GM12878 (cell line): Measurements from ENCODE around the gene TRIP6. TPM values are rescaled to one million over a fixed set of nuclear protein-coding genes. Genes with fewer than 3 reads are reported as not detected.

Experiments used
- BACH1 ChIP-seq: fragments of 450-650 bp; IDR thresholded peaks from 2 replicates; pipeline ENCODE4 v1.6.1; 2017; ENCODE audit warnings: mild to moderate bottlenecking, borderline replicate concordance
- BCL3 ChIP-seq: IDR thresholded peaks from 2 replicates; pipeline ENCODE4 v1.6.1; 2011; ENCODE audit warnings: borderline replicate concordance, low read depth, mild to moderate bottlenecking, moderate library complexity, low read length; ENCODE audit not compliant: insufficient read depth, poor library complexity, severe bottlenecking
- CHD4 ChIP-seq: fragments of 200-600 bp; sonication (generic); IDR thresholded peaks from 2 replicates; pipeline ENCODE4 v1.6.1; 2016; ENCODE audit warnings: mild to moderate bottlenecking
- CREB1 ChIP-seq: IDR thresholded peaks from 2 replicates; pipeline ENCODE4 v1.6.1; 2012; ENCODE audit warnings: low read depth, mild to moderate bottlenecking, inconsistent platforms
- E4F1 ChIP-seq: fragments of 450-650 bp; IDR thresholded peaks from 2 replicates; pipeline ENCODE4 v1.6.1; 2018; ENCODE audit warnings: borderline replicate concordance, mild to moderate bottlenecking; ENCODE audit not compliant: partially characterized antibody
- EED ChIP-seq: sonication (generic); IDR thresholded peaks from 2 replicates; pipeline ENCODE4 v1.6.1; 2016; ENCODE audit warnings: antibody characterized with exemption, low read depth
- HDGF ChIP-seq: fragments of 450-650 bp; IDR thresholded peaks from 2 replicates; pipeline ENCODE4 v1.6.1; 2016; ENCODE audit warnings: antibody characterized with exemption
- MAX ChIP-seq: IDR thresholded peaks from 2 replicates; pipeline ENCODE4 v1.6.1; 2012; ENCODE audit warnings: low read depth, low read length, improper control_type of control experiment
- MEF2B ChIP-seq: fragments of 450-650 bp; IDR thresholded peaks from 2 replicates; pipeline ENCODE4 v1.6.1; 2018; ENCODE audit warnings: mild to moderate bottlenecking, moderate library complexity; ENCODE audit not compliant: partially characterized antibody, poor library complexity, severe bottlenecking
- NBN ChIP-seq: fragments of 450-650 bp; IDR thresholded peaks from 2 replicates; pipeline ENCODE4 v1.6.1; 2016
- PBX3 ChIP-seq: IDR thresholded peaks from 2 replicates; pipeline ENCODE4 v1.6.1; 2011; ENCODE audit warnings: mild to moderate bottlenecking, low read depth, low read length, moderate library complexity; ENCODE audit not compliant: insufficient replicate concordance
- POLR2AphosphoS2 ChIP-seq: IDR thresholded peaks from 2 replicates; pipeline ENCODE4 v1.6.1; 2011; ENCODE audit warnings: low read depth, mild to moderate bottlenecking, low read length, improper control_type of control experiment, moderate library complexity
- RAD21 ChIP-seq: IDR thresholded peaks from 2 replicates; pipeline ENCODE4 v1.6.1; 2011; ENCODE audit warnings: mild to moderate bottlenecking, low read depth, low read length, moderate library complexity; ENCODE audit not compliant: insufficient read depth
- RCOR1 ChIP-seq: conservative IDR thresholded peaks from 2 replicates; pipeline ENCODE4 v1.6.1; 2012; ENCODE audit warnings: low read depth, low read length, improper control_type of control experiment
- RELA ChIP-seq: fragments of 450-650 bp; IDR thresholded peaks from 2 replicates; pipeline ENCODE4 v1.8.0; 2014; ENCODE audit warnings: borderline replicate concordance; ENCODE audit not compliant: partially characterized antibody
- SMC3 ChIP-seq: IDR thresholded peaks from 2 replicates; pipeline ENCODE4 v1.6.1; 2011; ENCODE audit warnings: low read length, improper control_type of control experiment, borderline replicate concordance
- SREBF2 ChIP-seq: IDR thresholded peaks from 2 replicates; pipeline ENCODE4 v1.6.1; 2012; ENCODE audit warnings: mild to moderate bottlenecking, low read length
- TAF1 ChIP-seq: IDR thresholded peaks from 2 replicates; pipeline ENCODE4 v1.6.1; 2011; ENCODE audit warnings: mild to moderate bottlenecking, low read depth, low read length, borderline replicate concordance
- USF1 ChIP-seq: IDR thresholded peaks from 2 replicates; pipeline ENCODE4 v1.6.1; 2011; ENCODE audit warnings: borderline replicate concordance, low read depth, mild to moderate bottlenecking, moderate library complexity, mixed read lengths, low read length; ENCODE audit not compliant: insufficient read depth; ENCODE audit errors: extremely low read length
- WRNIP1 ChIP-seq: IDR thresholded peaks from 2 replicates; pipeline ENCODE4 v1.6.1; 2011; ENCODE audit warnings: low read depth, low read length, improper control_type of control experiment, borderline replicate concordance
- YBX1 ChIP-seq: fragments of 450-650 bp; IDR thresholded peaks from 2 replicates; pipeline ENCODE4 v1.6.1; 2016; ENCODE audit warnings: antibody characterized with exemption
- YY1 ChIP-seq: IDR thresholded peaks from 2 replicates; pipeline ENCODE4 v1.6.1; 2011; ENCODE audit warnings: low read depth, mild to moderate bottlenecking, low read length
- polyA plus RNA-seq, 11 experiments: library from polyadenylated mRNA; depleted of rRNA in 4 of 11; unstranded in 6 of 11; stranded (reverse) in 5 of 11; fragments of >200 nt; fragmentation: Nextera tagmentation in 4 of 11; fragmentation: Illumina TruSeq in 1 of 11; extraction: Ambion mirVana in 4 of 11; extraction: Trizol in 1 of 11; gene quantifications; 1 replicate in 1 of 11; 2 replicates in 10 of 11; pipeline versions ENCODE4 v1.2.1 to v1.2.3, GENCODE V29; 2011 to 2016; ENCODE audit warnings: inconsistent platforms in 2 of 11, missing spikeins in 2 of 11, low read depth in 1 of 11
- total RNA-seq, 4 experiments: library from RNA; depleted of rRNA in 3 of 4; stranded (reverse); fragments of >200 nt in 3 of 4; fragmentation: Illumina TruSeq in 1 of 4; extraction: Trizol in 1 of 4; gene quantifications; 2 replicates each; pipeline versions ENCODE4 v1.2.1 to v1.2.3, GENCODE V29; 2013 to 2021

TRIP6 gene
- total and polyA plus RNA-seq, 10 of the 15 experiments (the other 5 are each of a cell fraction or from before 2014, with no cell fraction given): 2.5 to 47.4 (median 25.5) TPM

GRCh38 chr7:100867040-100867775, at the start of gene TRIP6 (continued):
- TF ChIP-seq BCL3: no peak
- TF ChIP-seq EED: peak; percentile 46
- peak; percentile 78; the same call in 1 of the 2 replicates for TF ChIP-seq MAX
- peak; percentile 99 for TF ChIP-seq NBN
- no peak for TF ChIP-seq WRNIP1
- no peak for TF ChIP-seq MEF2B
- no peak for TF ChIP-seq RCOR1
- TF ChIP-seq SREBF2: no peak
- no peak for TF ChIP-seq PBX3
- TF ChIP-seq POLR2AphosphoS2: no peak
- peak; percentile 80 for TF ChIP-seq CREB1
- no peak for TF ChIP-seq HDGF
- TF ChIP-seq YBX1: no peak
- TF ChIP-seq BACH1: 0 out of 2 replicates have a peak, but pooled peaks have one; percentile 17
- peak; percentile 88 for TF ChIP-seq USF1
- no peak for TF ChIP-seq SMC3
- TF ChIP-seq YY1: 0 out of 2 replicates have a peak, but pooled peaks have one; percentile 55
- TF ChIP-seq RELA: no peak
- no peak for TF ChIP-seq CHD4
- TF ChIP-seq TAF1: peak; percentile 41; the same call in 1 of the 2 replicates
- TF ChIP-seq E4F1: no peak
- no peak for TF ChIP-seq RAD21
